ENCODE results near the gene GPR37L1. TPM values are rescaled to one million over a fixed set of nuclear protein-coding genes. Genes with fewer than 3 reads are reported as not detected.

GPR37L1 gene
- total RNA-seq, result not detected

GRCh38 chr1:202122639-202123335 lies at the start of gene GPR37L1:
Gene GPR37L1 (plus strand): TSS chr1:202122917. CDS start chr1:202122964, 47 bp downstream.
- H3K9me3 Mint-ChIP-seq, result no peaks in the 10 kb centered on the region
- H3K27ac Mint-ChIP-seq, result no peak within 1 kb of the TSS
- intact Hi-C loops (cut with micrococcal nuclease), result no loop called here
- H3K27me3 Mint-ChIP-seq (ENCODE audit: low read depth), result peaks cover 7% of the 10 kb centered on the region
- H3K4me3 Mint-ChIP-seq, result no peak within 1 kb of the TSS
- H3K36me3 Mint-ChIP-seq (ENCODE audit: low read depth), result no peaks in the 10 kb centered on the region
- H3K4me1 Mint-ChIP-seq (ENCODE audit: low read depth), result no peaks in the 10 kb centered on the region
- DNase-seq, result no peak
- CTCF ChIA-PET, result interaction anchor here (0.6 to 2.1 kb wide), 3 partner anchors 13 to 299 kb away, joined by 4 to 6 read pairs (median 6); no protein-coding TSS in a partner anchor

GRCh38 chr1:202073206-202073605 lies 49.5 kb upstream of the GPR37L1 start:
- Mint-ChIP-seq H3K27me3 (ENCODE audit: low read depth) (no peaks in the 10 kb centered on the region), H3K27ac (no peak overlapping the region), H3K4me1 (ENCODE audit: low read depth) (no peaks in the 10 kb centered on the region), H3K36me3 (ENCODE audit: low read depth) (no peaks in the 10 kb centered on the region), H3K4me3 (no peak overlapping the region), H3K9me3 (no peaks in the 10 kb centered on the region)
- intact Hi-C loops (cut with micrococcal nuclease), result no loop called here
- no peak for DNase-seq
- CTCF ChIA-PET, result interaction anchor here (0.8 kb wide), 1 partner anchor 64 kb away, joined by 3 read pairs; no protein-coding TSS in a partner anchor

- no peak for DNase-seq
- Mint-ChIP-seq H3K4me3 (no peak overlapping the region), H3K27me3 (ENCODE audit: low read depth) (no peaks in the 10 kb centered on the region), H3K36me3 (ENCODE audit: low read depth) (no peaks in the 10 kb centered on the region), H3K4me1 (ENCODE audit: low read depth) (no peaks in the 10 kb centered on the region), H3K9me3 (no peaks in the 10 kb centered on the region), H3K27ac (no peak overlapping the region)
- CTCF ChIA-PET, result no interaction called here
- intact Hi-C loops (cut with micrococcal nuclease), result no loop called here
Measured at GRCh38 chr1:202074985-202075384, 47.7 kb upstream of the GPR37L1 start.

- no peak for DNase-seq
- CTCF ChIA-PET, result no interaction called here
- Mint-ChIP-seq H3K27ac (no peak overlapping the region), H3K36me3 (ENCODE audit: low read depth) (no peaks in the 10 kb centered on the region), H3K9me3 (no peaks in the 10 kb centered on the region), H3K4me3 (no peak overlapping the region), H3K4me1 (ENCODE audit: low read depth) (no peaks in the 10 kb centered on the region), H3K27me3 (ENCODE audit: low read depth) (no peaks in the 10 kb centered on the region)
- intact Hi-C loops (cut with micrococcal nuclease), result no loop called here
Measured at GRCh38 chr1:202075389-202075788, 47.3 kb upstream of the GPR37L1 start.

DNA sequence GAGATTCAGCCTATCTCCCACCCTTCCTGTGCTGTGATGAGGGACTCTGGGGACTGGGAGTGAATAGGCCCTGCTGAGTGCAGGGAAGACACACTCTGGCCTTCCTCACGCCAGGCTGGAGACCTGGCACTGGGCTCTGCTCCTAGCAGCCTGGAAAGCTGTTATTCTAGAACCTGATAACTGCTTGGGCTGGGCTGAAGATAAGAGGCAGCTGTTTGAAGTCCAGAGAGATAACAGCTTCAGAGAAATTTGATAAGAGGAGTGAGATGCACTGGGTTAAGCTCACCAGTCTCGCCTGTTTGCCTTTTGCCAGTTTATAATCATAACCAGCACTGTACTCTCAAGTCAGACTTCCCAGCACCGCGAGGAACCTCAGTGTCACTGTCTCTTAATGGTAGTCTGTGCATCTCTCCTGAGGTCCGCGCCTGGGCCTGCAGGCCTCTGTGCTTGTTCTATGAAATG lies 46.6 kb upstream of the GPR37L1 start:
- Mint-ChIP-seq H3K9me3 (no peaks in the 10 kb centered on the region), H3K27ac (no peak overlapping the region), H3K36me3 (ENCODE audit: low read depth) (no peaks in the 10 kb centered on the region), H3K4me1 (ENCODE audit: low read depth) (no peaks in the 10 kb centered on the region), H3K4me3 (no peak overlapping the region), H3K27me3 (ENCODE audit: low read depth) (no peaks in the 10 kb centered on the region)
- CTCF ChIA-PET, result no interaction called here
- DNase-seq, result no peak
- intact Hi-C loops (cut with micrococcal nuclease), result no loop called here

DNA sequence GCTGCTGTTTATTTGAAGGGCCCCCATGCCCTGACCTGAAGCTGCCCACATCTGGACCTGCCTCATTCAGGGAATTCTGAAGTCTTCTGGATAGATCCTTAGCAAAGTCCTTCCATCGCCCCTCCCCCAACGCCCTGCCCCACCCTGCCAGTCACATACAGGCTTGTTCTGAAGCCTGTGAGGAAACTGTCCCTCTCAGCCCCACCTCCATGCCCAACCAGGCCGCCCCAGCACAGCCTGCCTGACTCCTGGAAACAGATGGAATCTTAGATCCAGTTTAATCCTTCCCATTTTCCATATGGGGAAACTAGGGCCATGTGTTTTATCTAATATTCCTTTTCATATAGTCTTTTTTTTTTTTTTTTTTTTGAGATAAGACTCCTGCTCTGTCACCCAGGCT lies 44.5 kb upstream of the GPR37L1 start:
- no peaks in the 10 kb centered on the region for H3K36me3 Mint-ChIP-seq (ENCODE audit: low read depth)
- CTCF ChIA-PET, result no interaction called here
- DNase-seq, result no peak
- intact Hi-C loops (cut with micrococcal nuclease), result no loop called here
- H3K27me3 Mint-ChIP-seq (ENCODE audit: low read depth), result no peaks in the 10 kb centered on the region
- H3K4me3 Mint-ChIP-seq, result no peak overlapping the region
- no peaks in the 10 kb centered on the region for H3K9me3 Mint-ChIP-seq
- H3K27ac Mint-ChIP-seq, result no peak overlapping the region
- no peaks in the 10 kb centered on the region for H3K4me1 Mint-ChIP-seq (ENCODE audit: low read depth)

DNA sequence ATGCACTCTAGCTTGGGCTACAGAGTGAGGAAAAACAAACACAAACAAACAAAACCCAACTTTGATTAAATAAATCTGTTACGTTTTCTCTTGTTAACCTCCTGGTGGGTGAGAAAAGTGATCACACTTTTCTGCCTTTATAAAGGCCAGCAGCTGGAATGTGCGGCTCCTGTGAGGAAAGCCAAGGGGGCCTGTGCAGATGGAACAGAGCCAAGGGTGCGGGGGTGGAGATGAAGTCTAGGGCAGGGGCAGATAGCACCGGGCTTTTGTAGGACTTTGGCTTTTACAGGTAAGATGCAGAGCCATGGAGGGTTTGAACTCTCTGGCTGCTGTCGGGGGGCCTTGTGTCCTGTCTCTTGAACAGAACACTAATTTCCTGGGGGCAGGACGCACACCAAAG lies 40.7 kb upstream of the GPR37L1 start:
- Mint-ChIP-seq H3K36me3 (ENCODE audit: low read depth) (no peaks in the 10 kb centered on the region), H3K9me3 (no peaks in the 10 kb centered on the region), H3K4me1 (ENCODE audit: low read depth) (no peaks in the 10 kb centered on the region), H3K27me3 (ENCODE audit: low read depth) (no peaks in the 10 kb centered on the region), H3K27ac (no peak overlapping the region), H3K4me3 (no peak overlapping the region)
- intact Hi-C loops (cut with micrococcal nuclease), result no loop called here
- CTCF ChIA-PET, result no interaction called here
- no peak for DNase-seq

- DNase-seq, result no peak
- Mint-ChIP-seq H3K9me3 (no peaks in the 10 kb centered on the region), H3K27ac (no peak overlapping the region), H3K27me3 (ENCODE audit: low read depth) (no peaks in the 10 kb centered on the region), H3K4me3 (no peak overlapping the region), H3K4me1 (ENCODE audit: low read depth) (no peaks in the 10 kb centered on the region), H3K36me3 (ENCODE audit: low read depth) (no peaks in the 10 kb centered on the region)
- intact Hi-C loops (cut with micrococcal nuclease), result no loop called here
- CTCF ChIA-PET, result no interaction called here
Measured at GRCh38 chr1:202084791-202085681, 37.7 kb upstream of the GPR37L1 start.

GRCh38 chr1:202085682-202086373 lies 36.9 kb upstream of the GPR37L1 start:
- no peak for DNase-seq
- intact Hi-C loops (cut with micrococcal nuclease), result no loop called here
- no peak overlapping the region for H3K4me3 Mint-ChIP-seq
- no peaks in the 10 kb centered on the region for H3K27me3 Mint-ChIP-seq (ENCODE audit: low read depth)
- H3K27ac Mint-ChIP-seq, result no peak overlapping the region
- CTCF ChIA-PET, result no interaction called here
- no peaks in the 10 kb centered on the region for H3K9me3 Mint-ChIP-seq
- H3K4me1 Mint-ChIP-seq (ENCODE audit: low read depth), result no peaks in the 10 kb centered on the region
- H3K36me3 Mint-ChIP-seq (ENCODE audit: low read depth), result no peaks in the 10 kb centered on the region

- H3K36me3 Mint-ChIP-seq (ENCODE audit: low read depth), result no peaks in the 10 kb centered on the region
- H3K4me3 Mint-ChIP-seq, result no peak overlapping the region
- CTCF ChIA-PET, result no interaction called here
- no peaks in the 10 kb centered on the region for H3K4me1 Mint-ChIP-seq (ENCODE audit: low read depth)
- intact Hi-C loops (cut with micrococcal nuclease), result no loop called here
- no peak for DNase-seq
- no peaks in the 10 kb centered on the region for H3K27me3 Mint-ChIP-seq (ENCODE audit: low read depth)
- no peak overlapping the region for H3K27ac Mint-ChIP-seq
- H3K9me3 Mint-ChIP-seq, result no peaks in the 10 kb centered on the region
Measured at GRCh38 chr1:202086579-202087350, 36.0 kb upstream of the GPR37L1 start.

GRCh38 chr1:202088206-202088605 lies 34.5 kb upstream of the GPR37L1 start:
- H3K4me3 Mint-ChIP-seq, result no peak overlapping the region
- H3K27me3 Mint-ChIP-seq (ENCODE audit: low read depth), result no peaks in the 10 kb centered on the region
- no peaks in the 10 kb centered on the region for H3K4me1 Mint-ChIP-seq (ENCODE audit: low read depth)
- CTCF ChIA-PET, result no interaction called here
- no peaks in the 10 kb centered on the region for H3K36me3 Mint-ChIP-seq (ENCODE audit: low read depth)
- no peak for DNase-seq
- no peaks in the 10 kb centered on the region for H3K9me3 Mint-ChIP-seq
- intact Hi-C loops (cut with micrococcal nuclease), result no loop called here
- H3K27ac Mint-ChIP-seq, result no peak overlapping the region

DNA sequence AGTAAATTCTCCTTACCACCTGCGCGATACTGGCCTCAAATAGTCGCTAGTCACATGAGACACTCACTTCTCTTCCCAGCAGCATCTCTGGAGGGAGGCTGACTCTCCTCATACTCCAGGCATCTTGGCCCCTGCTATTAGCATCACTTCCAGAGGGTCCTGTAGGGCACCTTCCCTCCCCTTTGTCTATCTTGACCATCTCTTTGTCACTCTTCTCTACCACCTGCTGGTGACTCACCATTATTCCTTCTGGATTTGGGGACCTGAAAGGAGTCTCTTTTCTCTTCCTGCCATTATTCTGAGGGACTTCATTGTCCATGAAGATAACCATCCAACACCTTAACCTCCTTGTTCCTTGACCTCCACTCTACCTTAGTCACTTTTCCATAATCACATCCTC lies 31.7 kb upstream of the GPR37L1 start:
- Mint-ChIP-seq H3K27ac (no peak overlapping the region), H3K4me1 (ENCODE audit: low read depth) (no peaks in the 10 kb centered on the region)
- CTCF ChIA-PET, result interaction anchor here (0.6 kb wide), 1 partner anchor 1127 kb away, joined by 4 read pairs; no protein-coding TSS in a partner anchor

More for the DNA sequence above, 31.7 kb upstream of the GPR37L1 start:
- DNase-seq, result no peak
- intact Hi-C loops (cut with micrococcal nuclease), result no loop called here
- H3K27me3 Mint-ChIP-seq (ENCODE audit: low read depth), result no peaks in the 10 kb centered on the region
- H3K4me3 Mint-ChIP-seq, result no peak overlapping the region
- H3K36me3 Mint-ChIP-seq (ENCODE audit: low read depth), result no peaks in the 10 kb centered on the region
- H3K9me3 Mint-ChIP-seq, result no peaks in the 10 kb centered on the region
